CD4-positive, CD25-positive, alpha-beta regulatory T cell (primary cell): Measurements from ENCODE around the gene DMAP1. TPM values are rescaled to one million over a fixed set of nuclear protein-coding genes. Genes with fewer than 3 reads are reported as not detected.

Source experiments
- ATAC-seq, 2 donors: fragments of 150-1000 bp; cut with Tn5 transposase; one replicate each; pipeline ENCODE4 v1.10.0; 2021; ENCODE audit warnings: low read depth in 2 of 2, moderate number of reproducible peaks in 2 of 2, moderate library complexity in 1 of 2
- DNase-seq, 3 donors: peaks; one replicate each; pipeline versions ENCODE4 v3.0.0 to v3.0.0-alpha.2; 2012 to 2022; ENCODE audit warnings: mixed read lengths in 1 of 3
- H3K27ac ChIP-seq: one replicate; pipeline ENCODE4 v1.7.0; 2013; ENCODE audit warnings: mild to moderate bottlenecking, low read length; ENCODE audit not compliant: insufficient read depth, poor library complexity, severe bottlenecking
- H3K27me3 ChIP-seq: one replicate; pipeline ENCODE4 v1.7.0; 2013; ENCODE audit warnings: low read length; ENCODE audit not compliant: control insufficient read depth, insufficient read depth
- H3K36me3 ChIP-seq: one replicate; pipeline ENCODE4 v1.7.0; 2013; ENCODE audit warnings: mild to moderate bottlenecking, low read length, moderate library complexity; ENCODE audit not compliant: control insufficient read depth, insufficient read depth
- H3K4me1 ChIP-seq: 2 replicates; pipeline ENCODE4 v1.7.0; 2013; ENCODE audit warnings: mild to moderate bottlenecking, low read length; ENCODE audit not compliant: insufficient read depth, control insufficient read depth, poor library complexity, severe bottlenecking
- H3K4me3 ChIP-seq: one replicate; pipeline ENCODE4 v1.7.0; 2013; ENCODE audit warnings: low read depth, mild to moderate bottlenecking, low read length, moderate library complexity
- H3K9me3 ChIP-seq, 2 experiments: 1 replicate in 1 of 2; 2 replicates in 1 of 2; pipeline ENCODE4 v1.7.0; 2013; ENCODE audit warnings: low read length in 2 of 2, mild to moderate bottlenecking in 1 of 2, moderate library complexity in 1 of 2; ENCODE audit not compliant: control insufficient read depth in 2 of 2
- H3K27ac Mint-ChIP-seq, 3 donors: one replicate each; pipeline ENCODE4 v1.8.0; 2020 to 2022; ENCODE audit warnings: mild to moderate bottlenecking in 3 of 3, mixed read lengths in 3 of 3, moderate library complexity in 2 of 3
- H3K27me3 Mint-ChIP-seq: one replicate; pipeline ENCODE4 v1.8.0; 2022; ENCODE audit warnings: mild to moderate bottlenecking, mixed read lengths
- H3K36me3 Mint-ChIP-seq: one replicate; pipeline ENCODE4 v1.8.0; 2020; ENCODE audit warnings: mixed read lengths
- H3K4me1 Mint-ChIP-seq, 4 donors: one replicate each; pipeline ENCODE4 v1.8.0; 2020 to 2022; ENCODE audit warnings: mixed read lengths in 4 of 4, mild to moderate bottlenecking in 1 of 4
- H3K4me3 Mint-ChIP-seq, 4 donors: one replicate each; pipeline ENCODE4 v1.8.0; 2020 to 2022; ENCODE audit warnings: mild to moderate bottlenecking in 4 of 4, mixed read lengths in 4 of 4, moderate library complexity in 3 of 4
- H3K9me3 Mint-ChIP-seq, 7 donors: one replicate each; pipeline ENCODE4 v1.8.0; 2020 to 2022; ENCODE audit warnings: mixed read lengths in 7 of 7, mild to moderate bottlenecking in 3 of 7, moderate library complexity in 2 of 7
- polyA plus RNA-seq, 4 donors: library from polyadenylated mRNA; unstranded; fragments of 300-500 nt; fragmentation: Illumina TruSeq; gene quantifications; one replicate each; pipeline ENCODE4 v1.2.3, GENCODE V29; 2021
- total RNA-seq: library from RNA; stranded (reverse); gene quantifications from one replicate; pipeline ENCODE4 v1.2.3, GENCODE V29; 2022

DMAP1 gene
- total and polyA plus RNA-seq, 5 donors from 2014 or later = 33.5 to 54.9 (median 39.8) TPM

- ATAC-seq (no peak), DNase-seq (no peak)
- peaks cover 0 to 4% (median 0%) of the 10 kb centered on the region in 7 donors for H3K9me3 Mint-ChIP-seq
- peaks cover 9% of the 10 kb centered on the region for H3K27me3 Mint-ChIP-seq
- no peak overlapping the region for H3K27ac Mint-ChIP-seq
- Histone ChIP-seq H3K27me3 (no peaks in the 10 kb centered on the region), H3K4me1 (peaks cover 21% of the 10 kb centered on the region), H3K9me3 (no peaks in the 10 kb centered on the region), H3K4me3 (no peak overlapping the region), H3K27ac (no peak overlapping the region), H3K36me3 (peaks cover 8% of the 10 kb centered on the region)
- peaks cover 6 to 34% (median 23%) of the 10 kb centered on the region in 4 donors for H3K4me1 Mint-ChIP-seq
- H3K4me3 Mint-ChIP-seq = peak overlapping the region in 1 of 4 donors; percentile 38
- peaks cover 8% of the 10 kb centered on the region for H3K36me3 Mint-ChIP-seq
Observed at GRCh38 chr1:44210595-44210994, 2.7 kb upstream of the DMAP1 start.

- ATAC-seq (peak; percentile 20 to 29), DNase-seq (peak in 1 of 3 donors; percentile 65)
- Mint-ChIP-seq H3K27me3 (peaks cover 9% of the 10 kb centered on the region), H3K9me3 (peaks cover 0 to 4% (median 0%) of the 10 kb centered on the region in 7 donors), H3K4me1 (peaks cover 15 to 43% (median 34%) of the 10 kb centered on the region in 4 donors), H3K4me3 (peak overlapping the region; percentile 91 to 98 (median 96)), H3K36me3 (peaks cover 15% of the 10 kb centered on the region), H3K27ac (peak overlapping the region; percentile 90 to 99 (median 95))
- H3K27ac ChIP-seq = peak overlapping the region; percentile 75
- H3K36me3 ChIP-seq = peaks cover 17% of the 10 kb centered on the region
- H3K4me3 ChIP-seq = peak overlapping the region; percentile 95
- H3K4me1 ChIP-seq = peaks cover 21% of the 10 kb centered on the region
- no peaks in the 10 kb centered on the region for H3K27me3 ChIP-seq
- H3K9me3 ChIP-seq = no peaks in the 10 kb centered on the region
Observed at GRCh38 chr1:44212355-44213221, 683 bp upstream of the DMAP1 start.

GRCh38 chr1:44217809-44218410 is 4.6 kb downstream of the DMAP1 start:
- Mint-ChIP-seq H3K4me1 (peaks cover 12 to 34% (median 28%) of the 10 kb centered on the region in 4 donors), H3K27me3 (no peaks in the 10 kb centered on the region), H3K36me3 (peaks cover 32% of the 10 kb centered on the region), H3K9me3 (no peaks in the 10 kb centered on the region), H3K4me3 (peak overlapping the region in 2 of 4 donors; percentile 38 to 73), H3K27ac (peak overlapping the region in 2 of 3 donors; percentile 7 to 17)
- ATAC-seq = peak; percentile 50 to 60
- Histone ChIP-seq H3K4me3 (no peak overlapping the region), H3K36me3 (peaks cover 53% of the 10 kb centered on the region), H3K4me1 (peaks cover 15% of the 10 kb centered on the region), H3K27ac (no peak overlapping the region), H3K27me3 (no peaks in the 10 kb centered on the region), H3K9me3 (no peaks in the 10 kb centered on the region)
- peak; percentile 46 to 70 (median 57) for DNase-seq

- no peaks in the 10 kb centered on the region for H3K9me3 Mint-ChIP-seq
- Histone ChIP-seq H3K27ac (no peak overlapping the region), H3K36me3 (peaks cover 53% of the 10 kb centered on the region), H3K4me3 (no peak overlapping the region), H3K4me1 (peaks cover 15% of the 10 kb centered on the region), H3K27me3 (no peaks in the 10 kb centered on the region), H3K9me3 (no peaks in the 10 kb centered on the region)
- ATAC-seq (no peak), DNase-seq (no peak)
- peak overlapping the region in 1 of 3 donors; percentile 88 for H3K27ac Mint-ChIP-seq
- peaks cover 32% of the 10 kb centered on the region for H3K36me3 Mint-ChIP-seq
- peaks cover 11 to 39% (median 26%) of the 10 kb centered on the region in 4 donors for H3K4me1 Mint-ChIP-seq
- H3K4me3 Mint-ChIP-seq = no peak overlapping the region
- H3K27me3 Mint-ChIP-seq = no peaks in the 10 kb centered on the region
Observed at GRCh38 chr1:44218503-44219300, 5.4 kb downstream of the DMAP1 start.

GRCh38 chr1:44219301-44219626 is 6.0 kb downstream of the DMAP1 start:
- Mint-ChIP-seq H3K4me3 (no peak overlapping the region), H3K27me3 (no peaks in the 10 kb centered on the region), H3K27ac (no peak overlapping the region), H3K36me3 (peaks cover 32% of the 10 kb centered on the region), H3K4me1 (peaks cover 16 to 37% (median 21%) of the 10 kb centered on the region in 4 donors), H3K9me3 (no peaks in the 10 kb centered on the region)
- Histone ChIP-seq H3K27me3 (no peaks in the 10 kb centered on the region), H3K36me3 (peaks cover 53% of the 10 kb centered on the region), H3K27ac (no peak overlapping the region), H3K9me3 (no peaks in the 10 kb centered on the region), H3K4me3 (no peak overlapping the region), H3K4me1 (peaks cover 9% of the 10 kb centered on the region)
- DNase-seq (no peak), ATAC-seq (no peak)

- Mint-ChIP-seq H3K4me1 (peaks cover 14 to 28% (median 19%) of the 10 kb centered on the region in 4 donors), H3K4me3 (no peak overlapping the region), H3K27me3 (no peaks in the 10 kb centered on the region), H3K36me3 (peaks cover 28% of the 10 kb centered on the region), H3K27ac (peak overlapping the region in 1 of 3 donors; percentile 43), H3K9me3 (no peaks in the 10 kb centered on the region)
- ATAC-seq = no peak
- peaks cover 4% of the 10 kb centered on the region for H3K4me1 ChIP-seq
- peaks cover 49% of the 10 kb centered on the region for H3K36me3 ChIP-seq
- H3K9me3 ChIP-seq = no peaks in the 10 kb centered on the region
- DNase-seq = no peak
- H3K27ac ChIP-seq = no peak overlapping the region
- no peaks in the 10 kb centered on the region for H3K27me3 ChIP-seq
- H3K4me3 ChIP-seq = no peak overlapping the region
Observed at GRCh38 chr1:44220001-44220751, 6.9 kb downstream of the DMAP1 start.

- H3K27ac ChIP-seq = no peak overlapping the region
- no peaks in the 10 kb centered on the region for H3K27me3 ChIP-seq
- Mint-ChIP-seq H3K27me3 (no peaks in the 10 kb centered on the region), H3K9me3 (no peaks in the 10 kb centered on the region), H3K36me3 (peaks cover 25% of the 10 kb centered on the region), H3K4me1 (peaks cover 11 to 22% (median 17%) of the 10 kb centered on the region in 4 donors), H3K4me3 (no peak overlapping the region), H3K27ac (peak overlapping the region in 1 of 3 donors; percentile 43)
- ATAC-seq = no peak
- peaks cover 45% of the 10 kb centered on the region for H3K36me3 ChIP-seq
- no peak overlapping the region for H3K4me3 ChIP-seq
- peaks cover 4% of the 10 kb centered on the region for H3K4me1 ChIP-seq
- no peaks in the 10 kb centered on the region for H3K9me3 ChIP-seq
- DNase-seq = no peak
Observed at GRCh38 chr1:44220755-44221154, 7.5 kb downstream of the DMAP1 start.
